Thymus (tissue), 11 donors: ENCODE measurements around the gene GBA2. TPM values are rescaled to one million over a fixed set of nuclear protein-coding genes. Genes with fewer than 3 reads are reported as not detected.

Source experiments
- DNase-seq, 9 donors: peaks; one replicate each; pipeline ENCODE4 v3.0.0-alpha.2; 2013; ENCODE audit warnings: low spot score in 9 of 9, low read depth in 6 of 9, missing footprints in 1 of 9
- H3K27ac ChIP-seq, 2 donors: one replicate each; pipeline ENCODE4 v1.5.1; 2013; ENCODE audit warnings: control low read depth in 1 of 2, low read depth in 1 of 2, low read length in 1 of 2, mild to moderate bottlenecking in 1 of 2, moderate library complexity in 1 of 2
- H3K27me3 ChIP-seq, 2 donors: one replicate each; pipeline ENCODE4 v1.5.1; 2013; ENCODE audit warnings: low read length in 1 of 2; ENCODE audit not compliant: control insufficient read depth in 2 of 2, insufficient read depth in 1 of 2
- H3K36me3 ChIP-seq, 2 donors: one replicate each; pipeline ENCODE4 v1.5.1; 2013; ENCODE audit warnings: low read length in 1 of 2, mild to moderate bottlenecking in 1 of 2, moderate library complexity in 1 of 2; ENCODE audit not compliant: control insufficient read depth in 2 of 2, insufficient read depth in 2 of 2
- H3K4me1 ChIP-seq, 2 donors: one replicate each; pipeline ENCODE4 v1.5.1; 2013; ENCODE audit warnings: low read length in 2 of 2; ENCODE audit not compliant: control insufficient read depth in 2 of 2, insufficient read depth in 2 of 2
- H3K4me3 ChIP-seq, 2 donors: one replicate each; pipeline ENCODE4 v1.5.1; 2013; ENCODE audit warnings: low read length in 2 of 2, control low read depth in 1 of 2, mild to moderate bottlenecking in 1 of 2
- H3K9me3 ChIP-seq, 2 donors: one replicate each; pipeline ENCODE4 v1.5.1; 2013; ENCODE audit warnings: low read length in 1 of 2, mild to moderate bottlenecking in 1 of 2; ENCODE audit not compliant: control insufficient read depth in 2 of 2, insufficient read depth in 1 of 2
- WGBS: extraction: QIAGEN DNeasy Blood & Tissue Kit; methylation state at CpG from one replicate; pipeline ENCODE4 v1.1.7; 2013; 5-methylcytosine and 5-hydroxymethylcytosine counted together
- polyA plus RNA-seq: library from polyadenylated mRNA; stranded (reverse); fragments of 200-250 nt; gene quantifications from one replicate; pipeline ENCODE4 v1.2.3, GENCODE V29; 2013
- total RNA-seq: library from RNA; stranded (reverse); fragments of 120-200 nt; gene quantifications from one replicate; pipeline ENCODE4 v1.2.4, GENCODE V29; 2013
- donor health status: healthy.

The GBA2 gene
- total and polyA plus RNA-seq, 2 donors: 21.7 to 36.9 TPM

- WGBS: under 1% methylated on average over 24 of the region's 24 CpGs
- Histone ChIP-seq H3K36me3 (peaks cover 37 to 42% of the 10 kb centered on the region in 2 donors), H3K27me3 (no peaks in the 10 kb centered on the region), H3K9me3 (no peaks in the 10 kb centered on the region), H3K4me1 (peaks cover 25 to 34% of the 10 kb centered on the region in 2 donors), H3K4me3 (peak overlapping the region; percentile 81 to 88), H3K27ac (peak overlapping the region; percentile 46 to 89)
- peak in 3 of 9 donors; percentile 40 to 65 (median 41) for DNase-seq
Observed at GRCh38 chr9:35748242-35748857, 678 bp downstream of the GBA2 start.

DNA sequence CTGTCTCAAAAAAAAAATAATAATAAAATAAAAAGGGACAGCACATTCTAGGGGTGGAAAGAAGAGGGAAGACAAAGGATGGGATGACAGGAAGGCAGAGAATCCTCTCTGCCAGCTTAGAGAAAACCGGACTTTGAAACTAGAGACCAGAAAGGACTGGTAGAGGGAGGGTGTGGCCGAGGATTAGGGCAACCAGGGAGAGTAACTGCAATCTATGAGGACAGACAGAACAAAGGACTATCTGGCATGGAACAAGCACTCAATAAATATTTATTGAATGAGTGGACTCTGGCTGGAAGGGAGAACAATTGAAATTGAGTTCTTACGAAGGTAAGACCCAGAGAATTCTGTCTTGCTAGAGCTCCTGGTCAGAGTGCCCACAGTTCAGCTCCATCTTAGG lies 2.4 kb downstream of the GBA2 start:
- Histone ChIP-seq H3K27me3 (no peaks in the 10 kb centered on the region), H3K36me3 (peaks cover 28 to 33% of the 10 kb centered on the region in 2 donors), H3K4me1 (peaks cover 31 to 41% of the 10 kb centered on the region in 2 donors), H3K9me3 (no peaks in the 10 kb centered on the region), H3K4me3 (no peak overlapping the region), H3K27ac (no peak overlapping the region)
- WGBS: 97% methylated on average over 3 of the region's 3 CpGs
- no peak for DNase-seq

GRCh38 chr9:35745569-35745968 lies 3.5 kb downstream of the GBA2 start:
- no peak overlapping the region for H3K27ac ChIP-seq
- 99% methylated on average over 1 of the region's 1 CpG for WGBS

GRCh38 chr9:35743880-35744518 lies 5.0 kb downstream of the GBA2 start:
- Histone ChIP-seq H3K4me3 (no peak overlapping the region), H3K4me1 (peaks cover 27 to 34% of the 10 kb centered on the region in 2 donors), H3K9me3 (no peaks in the 10 kb centered on the region), H3K36me3 (peaks cover 42 to 50% of the 10 kb centered on the region in 2 donors), H3K27ac (no peak overlapping the region), H3K27me3 (no peaks in the 10 kb centered on the region)
- 98% methylated on average over 8 of the region's 8 CpGs for WGBS
- DNase-seq: no peak

More at GRCh38 chr9:35745569-35745968, 3.5 kb downstream of the GBA2 start:
- no peak for DNase-seq
- no peak overlapping the region for H3K4me3 ChIP-seq
- H3K4me1 ChIP-seq: peaks cover 31 to 44% of the 10 kb centered on the region in 2 donors
- H3K36me3 ChIP-seq: peaks cover 26 to 35% of the 10 kb centered on the region in 2 donors
- no peaks in the 10 kb centered on the region for H3K9me3 ChIP-seq
- no peaks in the 10 kb centered on the region for H3K27me3 ChIP-seq

DNA sequence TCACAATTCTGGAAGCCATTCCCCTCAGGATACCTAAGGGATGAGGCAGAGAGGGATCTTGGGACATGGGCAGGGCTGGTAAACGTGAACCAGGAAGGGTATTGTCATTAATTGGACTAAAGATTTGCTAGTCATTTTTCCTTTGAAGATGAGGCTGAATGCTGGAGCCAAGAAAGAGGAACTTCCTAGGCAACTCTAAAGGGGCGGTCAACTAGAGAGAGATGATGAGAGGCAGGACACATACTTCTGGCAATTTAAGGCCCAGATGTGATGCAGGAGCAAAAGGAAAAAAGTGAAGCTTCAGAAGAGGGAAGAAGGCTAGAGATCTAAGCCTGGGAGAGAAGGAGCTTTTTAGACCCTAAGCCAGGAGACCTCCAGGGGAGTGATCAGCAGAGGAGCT lies 5.6 kb downstream of the GBA2 start:
- Histone ChIP-seq H3K27ac (no peak overlapping the region), H3K4me1 (peaks cover 27 to 32% of the 10 kb centered on the region in 2 donors), H3K4me3 (no peak overlapping the region), H3K9me3 (no peaks in the 10 kb centered on the region), H3K27me3 (no peaks in the 10 kb centered on the region), H3K36me3 (peaks cover 47 to 56% of the 10 kb centered on the region in 2 donors)
- 91% methylated on average over 2 of the region's 2 CpGs for WGBS
- no peak for DNase-seq

- no peak overlapping the region for H3K27ac ChIP-seq
- H3K36me3 ChIP-seq: peaks cover 64 to 73% of the 10 kb centered on the region in 2 donors
- peaks cover 10 to 15% of the 10 kb centered on the region in 2 donors for H3K4me1 ChIP-seq
- H3K4me3 ChIP-seq: no peak overlapping the region
- peak in 1 of 9 donors; percentile 43 for DNase-seq
- no peaks in the 10 kb centered on the region for H3K9me3 ChIP-seq
- 46% methylated on average over 7 of the region's 7 CpGs for WGBS
- no peaks in the 10 kb centered on the region for H3K27me3 ChIP-seq
Observed at GRCh38 chr9:35741740-35742139, 7.3 kb downstream of the GBA2 start.

- no peak overlapping the region for H3K27ac ChIP-seq
- H3K9me3 ChIP-seq: no peaks in the 10 kb centered on the region
- H3K4me1 ChIP-seq: peaks cover 6 to 15% of the 10 kb centered on the region in 2 donors
- no peak overlapping the region for H3K4me3 ChIP-seq
- DNase-seq: no peak
- H3K27me3 ChIP-seq: no peaks in the 10 kb centered on the region
- over 99% methylated on average over 6 of the region's 6 CpGs for WGBS
- H3K36me3 ChIP-seq: peaks cover 76 to 85% of the 10 kb centered on the region in 2 donors
Observed at GRCh38 chr9:35740243-35740642, 8.8 kb downstream of the GBA2 start.

DNA sequence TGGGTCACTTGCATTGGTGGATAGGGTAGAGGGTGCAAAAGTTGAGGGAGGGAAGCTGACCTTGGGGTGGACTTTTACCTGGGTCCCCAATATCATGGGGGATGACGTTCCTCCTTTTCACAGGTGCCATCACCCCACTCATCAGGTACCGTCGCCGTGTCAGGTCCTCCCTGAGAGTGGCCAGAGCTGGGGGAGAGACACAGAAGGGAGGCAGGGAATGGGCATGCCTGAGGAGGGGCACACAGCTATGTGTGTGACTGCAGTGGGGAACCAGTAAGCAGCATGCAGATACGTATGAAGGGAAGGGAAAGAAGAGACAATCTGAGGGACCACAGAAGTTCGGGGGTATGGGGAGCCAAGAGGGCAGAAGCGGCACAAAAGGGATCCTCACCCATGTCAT lies 10.1 kb downstream of the GBA2 start:
- H3K4me1 ChIP-seq: peaks cover 6 to 13% of the 10 kb centered on the region in 2 donors
- H3K9me3 ChIP-seq: no peaks in the 10 kb centered on the region
- peaks cover 72 to 82% of the 10 kb centered on the region in 2 donors for H3K36me3 ChIP-seq
- no peak for DNase-seq
- no peak overlapping the region for H3K27ac ChIP-seq
- no peak overlapping the region for H3K4me3 ChIP-seq
- H3K27me3 ChIP-seq: no peaks in the 10 kb centered on the region
- WGBS: 98% methylated on average over 7 of the region's 7 CpGs

DNA sequence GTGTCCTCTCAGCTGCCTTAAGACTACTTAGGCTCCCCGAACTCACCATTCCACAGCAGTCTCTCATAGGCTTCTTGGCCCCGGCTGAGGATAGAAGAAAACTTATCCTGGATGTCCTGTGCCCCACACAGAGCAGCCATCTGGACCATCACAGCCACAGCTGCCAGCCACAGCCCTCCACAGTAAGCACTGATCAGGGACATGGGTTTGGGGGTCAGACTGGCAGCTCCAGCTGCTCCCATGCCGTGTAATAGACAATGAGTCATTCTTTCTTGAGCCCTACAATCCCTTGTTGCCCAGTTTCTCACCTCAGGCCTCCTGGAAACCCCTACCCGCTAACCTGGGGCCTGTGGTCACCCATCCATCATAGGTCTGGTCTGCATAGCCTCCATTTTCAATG lies 10.8 kb downstream of the GBA2 start:
- 97% methylated on average over 4 of the region's 4 CpGs for WGBS
- Histone ChIP-seq H3K36me3 (peaks cover 65 to 74% of the 10 kb centered on the region in 2 donors), H3K9me3 (no peaks in the 10 kb centered on the region), H3K4me1 (peaks cover 11 to 17% of the 10 kb centered on the region in 2 donors), H3K4me3 (no peak overlapping the region), H3K27ac (no peak overlapping the region), H3K27me3 (no peaks in the 10 kb centered on the region)
- DNase-seq: no peak
